GM06990 (cell line): ENCODE data around the gene ERC2.

Experiments
- DNase-seq: peaks from one replicate; pipeline ENCODE4 v3.0.0-alpha.2; 2011; ENCODE audit not compliant: insufficient read length; ENCODE audit errors: extremely low read depth
- H3K27me3 ChIP-seq: replicated peaks from 2 replicates; pipeline ENCODE4 v1.6.0; 2011; ENCODE audit warnings: low read length; ENCODE audit not compliant: control insufficient read depth, insufficient read depth
- H3K36me3 ChIP-seq: 2 replicates; pipeline ENCODE4 v1.5.1; 2011; ENCODE audit warnings: low read length; ENCODE audit not compliant: control insufficient read depth, insufficient read depth
- H3K4me3 ChIP-seq: replicated peaks from 2 replicates; pipeline ENCODE4 v1.5.1; 2011; ENCODE audit warnings: low read depth, mild to moderate bottlenecking, control low read depth, low read length
- CTCF ChIP-seq: IDR thresholded peaks from 2 replicates; pipeline ENCODE4 v1.5.1; 2011; ENCODE audit warnings: low read length, control low read depth, mild to moderate bottlenecking, inconsistent platforms; ENCODE audit not compliant: insufficient read depth, poor library complexity, severe bottlenecking

Gene ERC2

GRCh38 chr3:56113231-56113630 is 355.0 kb downstream of the ERC2 start:
- Histone ChIP-seq H3K4me3 (no peak overlapping the region), H3K27me3 (no peaks in the 10 kb centered on the region), H3K36me3 (no peaks in the 10 kb centered on the region)
- DNase-seq = no peak
- no peak for TF ChIP-seq CTCF

- Histone ChIP-seq H3K27me3 (no peaks in the 10 kb centered on the region), H3K4me3 (no peak overlapping the region), H3K36me3 (no peaks in the 10 kb centered on the region)
- DNase-seq = no peak
- TF ChIP-seq CTCF = no peak
These were observed 356.5 kb downstream of the ERC2 start for GRCh38 chr3:56111606-56112304.

- Histone ChIP-seq H3K4me3 (no peak overlapping the region), H3K36me3 (no peaks in the 10 kb centered on the region), H3K27me3 (no peaks in the 10 kb centered on the region)
- DNase-seq = no peak
- no peak for TF ChIP-seq CTCF
These were observed 357.4 kb downstream of the ERC2 start for GRCh38 chr3:56110886-56111285.

GRCh38 chr3:56107157-56107556 is 361.1 kb downstream of the ERC2 start:
- Histone ChIP-seq H3K4me3 (no peak overlapping the region), H3K27me3 (no peaks in the 10 kb centered on the region), H3K36me3 (no peaks in the 10 kb centered on the region)
- no peak for DNase-seq
- TF ChIP-seq CTCF = no peak

GRCh38 chr3:56102032-56102431 is 366.2 kb downstream of the ERC2 start:
- DNase-seq = no peak
- Histone ChIP-seq H3K27me3 (no peaks in the 10 kb centered on the region), H3K36me3 (no peaks in the 10 kb centered on the region), H3K4me3 (no peak overlapping the region)
- TF ChIP-seq CTCF = no peak

- Histone ChIP-seq H3K27me3 (no peaks in the 10 kb centered on the region), H3K36me3 (no peaks in the 10 kb centered on the region), H3K4me3 (no peak overlapping the region)
- no peak for TF ChIP-seq CTCF
- no peak for DNase-seq
These were observed 366.7 kb downstream of the ERC2 start for GRCh38 chr3:56101576-56101975.
